Mesendoderm (in vitro differentiated cells): ENCODE data around the gene PPP2CA. TPM values are rescaled to one million over a fixed set of nuclear protein-coding genes. Genes with fewer than 3 reads are reported as not detected.

Source experiments
- small RNA-seq: library from polyadenylated mRNA; stranded (forward); fragments of <200 nt; extraction: miRNeasy Mini kit (QIAGEN cat#:217004); gene quantifications from one replicate; pipeline ENCODE3, GENCODE V24; 2013; ENCODE audit not compliant: insufficient read depth

Gene PPP2CA

Small RNA genes lying within 50 kb of the gene (small RNA-seq; reads per million reads assigned to genes)
- not detected for gene MIR3661
